ENCODE results near the gene USP34.

USP34 gene

GRCh38 chr2:61443342-61444041 is 27.4 kb downstream of the USP34 start:
- TF ChIP-seq GATA2 (IDR thresholded peaks at IDR 0.05; ENCODE audit: low read depth, low read length) (no peak), GATA3 (IDR thresholded peaks at IDR 0.05; ENCODE audit: low read depth, low read length) (no peak)

DNA sequence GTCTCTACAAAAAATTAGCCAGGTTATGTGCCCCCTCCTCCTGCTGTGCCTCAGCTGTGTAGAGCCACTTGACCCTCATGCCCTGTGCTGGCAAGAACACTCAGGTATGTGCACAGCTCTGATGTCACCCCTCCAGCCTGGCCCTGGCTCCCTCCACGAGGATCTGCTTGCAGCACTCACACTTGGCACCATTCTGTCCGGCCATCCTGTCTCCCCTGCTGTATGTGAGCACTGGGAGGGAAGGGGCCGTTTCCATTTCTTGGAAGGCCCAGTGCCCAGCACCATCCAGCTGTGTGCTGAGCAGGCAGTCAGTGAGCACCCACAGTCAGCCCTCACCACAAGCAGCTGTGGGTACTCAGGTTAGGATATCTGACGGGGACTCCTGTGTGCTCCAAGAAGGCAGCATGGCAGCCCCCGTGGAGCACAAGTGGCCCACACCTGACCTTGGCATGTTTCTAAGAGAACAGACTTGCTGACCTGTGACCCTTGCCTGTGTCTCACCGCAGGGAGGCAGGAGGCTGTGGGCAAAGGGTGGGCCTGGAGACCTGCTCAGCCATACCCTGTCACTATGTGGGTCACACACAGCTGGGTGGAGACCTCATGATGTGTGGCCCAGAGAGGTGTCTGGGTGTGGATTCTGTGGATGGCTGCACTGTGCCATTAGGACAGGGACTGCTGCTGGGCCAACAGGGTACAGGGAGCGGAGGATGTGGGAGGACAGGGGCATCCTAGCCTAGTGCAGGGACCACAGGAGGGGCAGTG is 31.5 kb downstream of the USP34 start:
- no peak for TF ChIP-seq GATA3 (IDR thresholded peaks at IDR 0.05; ENCODE audit: low read depth, low read length)
- no peak for TF ChIP-seq GATA2 (IDR thresholded peaks at IDR 0.05; ENCODE audit: low read depth, low read length)

DNA sequence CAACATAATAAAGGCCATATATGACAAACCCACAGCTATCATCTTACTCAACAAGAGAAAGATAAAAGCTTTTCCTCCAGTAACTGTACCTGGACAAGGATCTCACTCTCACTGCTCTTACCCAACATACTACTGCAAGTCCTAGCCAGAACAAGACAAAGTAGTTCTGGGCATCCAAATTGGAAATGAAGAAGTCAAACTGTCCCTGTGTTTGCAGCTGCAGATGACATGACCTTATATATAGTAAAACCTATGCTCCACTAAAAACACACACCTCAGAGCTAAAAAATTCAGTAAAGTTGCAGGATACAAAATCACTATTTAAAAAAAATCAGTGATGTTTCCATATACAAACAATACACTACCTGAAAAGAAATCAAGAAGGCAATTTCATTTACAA is 32.2 kb downstream of the USP34 start:
- TF ChIP-seq GATA3 (IDR thresholded peaks at IDR 0.05; ENCODE audit: low read depth, low read length) (no peak), GATA2 (IDR thresholded peaks at IDR 0.05; ENCODE audit: low read depth, low read length) (no peak)

GRCh38 chr2:61437170-61437569 is 33.7 kb downstream of the USP34 start:
- TF ChIP-seq GATA3 (IDR thresholded peaks at IDR 0.05; ENCODE audit: low read depth, low read length) (no peak), GATA2 (IDR thresholded peaks at IDR 0.05; ENCODE audit: low read depth, low read length) (no peak)

- TF ChIP-seq GATA2 (IDR thresholded peaks at IDR 0.05; ENCODE audit: low read depth, low read length) (no peak), GATA3 (IDR thresholded peaks at IDR 0.05; ENCODE audit: low read depth, low read length) (no peak)
Measured at GRCh38 chr2:61436092-61436491, 34.8 kb downstream of the USP34 start.

DNA sequence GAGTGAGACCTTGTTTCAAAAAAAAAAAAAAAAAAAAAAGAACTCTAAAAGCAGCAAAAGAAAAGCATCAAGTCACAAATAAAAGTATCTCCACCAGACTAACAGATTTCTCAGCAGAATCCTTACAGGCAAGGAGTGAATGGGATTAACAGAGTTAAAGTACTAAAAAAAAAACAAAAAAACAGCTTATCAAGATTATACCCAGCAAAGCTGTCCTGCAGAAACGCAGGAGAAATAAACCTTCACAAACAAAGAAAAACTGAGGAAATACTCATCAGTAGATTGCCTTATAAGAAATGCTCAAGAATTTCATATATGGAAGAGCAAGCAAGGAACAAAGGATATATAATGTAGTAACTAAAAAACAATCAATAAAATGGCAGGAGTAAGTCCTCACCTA is 35.6 kb downstream of the USP34 start:
- TF ChIP-seq GATA2 (IDR thresholded peaks at IDR 0.05; ENCODE audit: low read depth, low read length) (no peak), GATA3 (IDR thresholded peaks at IDR 0.05; ENCODE audit: low read depth, low read length) (no peak)

GRCh38 chr2:61434314-61434713 is 36.6 kb downstream of the USP34 start:
- no peak for TF ChIP-seq GATA3 (IDR thresholded peaks at IDR 0.05; ENCODE audit: low read depth, low read length)
- TF ChIP-seq GATA2 (IDR thresholded peaks at IDR 0.05; ENCODE audit: low read depth, low read length) = no peak

GRCh38 chr2:61433606-61434005 is 37.3 kb downstream of the USP34 start:
- TF ChIP-seq GATA2 (IDR thresholded peaks at IDR 0.05; ENCODE audit: low read depth, low read length) = no peak
- no peak for TF ChIP-seq GATA3 (IDR thresholded peaks at IDR 0.05; ENCODE audit: low read depth, low read length)

DNA sequence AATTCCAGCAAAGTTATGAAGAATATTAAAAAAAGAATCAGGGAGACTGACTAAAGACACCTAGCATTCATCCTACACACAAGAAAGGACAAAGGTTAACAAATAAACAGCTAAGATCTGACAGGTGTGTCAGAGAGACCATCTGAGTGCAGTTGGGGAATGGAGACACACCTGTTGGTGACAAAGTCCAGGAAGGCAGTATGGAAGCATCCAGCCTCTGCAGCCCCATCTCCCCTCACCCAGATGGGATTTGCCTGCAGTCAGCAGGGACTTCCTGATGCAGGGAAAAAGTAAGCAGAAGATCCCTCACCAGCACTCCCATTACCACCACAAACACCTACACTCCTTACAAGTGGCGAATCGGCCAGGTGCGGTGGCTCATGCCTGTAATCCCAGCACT is 37.9 kb downstream of the USP34 start:
- no peak for TF ChIP-seq GATA3 (IDR thresholded peaks at IDR 0.05; ENCODE audit: low read depth, low read length)
- no peak for TF ChIP-seq GATA2 (IDR thresholded peaks at IDR 0.05; ENCODE audit: low read depth, low read length)

GRCh38 chr2:61431345-61431744 is 39.5 kb downstream of the USP34 start:
- TF ChIP-seq GATA3 (IDR thresholded peaks at IDR 0.05; ENCODE audit: low read depth, low read length) = no peak
- TF ChIP-seq GATA2 (IDR thresholded peaks at IDR 0.05; ENCODE audit: low read depth, low read length) = no peak

DNA sequence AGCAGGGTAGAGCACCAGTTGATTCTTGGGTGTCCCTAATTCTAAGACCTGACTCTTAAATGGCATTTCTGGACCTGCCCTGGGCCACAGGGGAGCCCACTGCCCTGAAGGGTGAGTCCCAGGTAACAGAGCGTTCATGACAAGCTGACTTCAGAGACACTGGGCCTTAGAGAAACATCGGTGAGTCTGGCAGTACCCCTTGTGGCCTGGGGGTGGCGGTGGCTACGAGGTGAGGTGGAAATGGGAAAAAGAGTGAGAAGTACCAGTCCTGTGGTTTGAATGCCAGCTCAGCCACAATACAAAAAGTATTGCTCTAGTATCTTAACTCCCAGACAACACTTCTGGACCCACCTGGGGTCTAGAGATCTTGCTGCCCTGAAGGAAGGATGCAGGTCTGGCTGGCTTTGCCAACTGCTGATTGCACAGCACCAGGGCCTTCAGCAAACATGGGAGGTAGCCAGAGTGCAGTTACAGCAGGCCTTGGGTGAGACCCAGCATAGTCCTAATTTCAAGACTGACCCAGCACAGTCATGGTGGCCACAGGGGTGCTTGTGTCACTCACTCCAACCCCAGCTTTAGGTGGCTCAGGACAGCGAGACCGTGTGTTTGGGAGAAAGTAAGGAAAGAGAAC is 44.5 kb downstream of the USP34 start:
- TF ChIP-seq GATA2 (IDR thresholded peaks at IDR 0.05; ENCODE audit: low read depth, low read length) (no peak), GATA3 (IDR thresholded peaks at IDR 0.05; ENCODE audit: low read depth, low read length) (no peak)

GRCh38 chr2:61425605-61426155 is 45.2 kb downstream of the USP34 start:
- TF ChIP-seq GATA2 (IDR thresholded peaks at IDR 0.05; ENCODE audit: low read depth, low read length) (no peak), GATA3 (IDR thresholded peaks at IDR 0.05; ENCODE audit: low read depth, low read length) (no peak)

GRCh38 chr2:61423714-61424113 is 47.2 kb downstream of the USP34 start:
- no peak for TF ChIP-seq GATA2 (IDR thresholded peaks at IDR 0.05; ENCODE audit: low read depth, low read length)
- TF ChIP-seq GATA3 (IDR thresholded peaks at IDR 0.05; ENCODE audit: low read depth, low read length) = no peak

DNA sequence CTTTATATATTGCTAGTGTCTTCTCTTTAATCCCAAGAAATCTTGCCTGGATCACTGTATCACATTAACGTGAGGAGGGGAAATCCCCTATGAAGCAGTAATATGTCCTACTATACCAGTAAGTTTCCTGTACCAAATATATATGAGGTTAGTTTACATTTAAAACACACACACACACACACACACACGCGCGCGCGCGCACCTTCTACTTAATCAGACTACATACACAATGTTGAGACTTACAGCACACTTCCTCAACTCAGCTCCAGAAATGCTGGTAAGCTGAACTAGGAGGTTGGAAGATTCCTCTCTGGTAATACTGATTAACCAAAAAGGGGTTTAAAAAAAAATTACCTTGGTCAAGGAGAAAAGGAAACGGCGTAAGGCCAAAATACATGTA is 49.3 kb downstream of the USP34 start:
- TF ChIP-seq GATA3 (IDR thresholded peaks at IDR 0.05; ENCODE audit: low read depth, low read length) (no peak), GATA2 (IDR thresholded peaks at IDR 0.05; ENCODE audit: low read depth, low read length) (no peak)

Measured in SH-SY5Y (cell line).